Gastroesophageal sphincter (tissue), 4 donors: ENCODE measurements around the gene CFAP53. TPM values are rescaled to one million over a fixed set of nuclear protein-coding genes. Genes with fewer than 3 reads are reported as not detected.
"Not testable (repeated sequence)": the region's sequence is repeated elsewhere in the genome, so short reads cannot be mapped to it uniquely, and the experiment has no call there.

ENCODE experiments used
- ATAC-seq: fragments of 150-250 bp; one replicate; pipeline ENCODE4 v1.9.1; 2016; ENCODE audit warnings: mild to moderate bottlenecking, moderate library complexity
- H3K27ac ChIP-seq, 4 donors: fragments of 200-600 bp; sonication (generic) in 3 of 4; 1 replicate in 3 of 4; 2 replicates in 1 of 4; pipeline ENCODE4 v1.5.1; 2016 to 2019
- H3K27me3 ChIP-seq: fragments of 200-600 bp; sonication (generic); one replicate; pipeline ENCODE4 v1.5.1; 2019
- H3K36me3 ChIP-seq, 2 donors: fragments of 200-600 bp; sonication (generic); one replicate each; pipeline ENCODE4 v1.5.1; 2019; ENCODE audit warnings: control low read depth in 1 of 2
- H3K4me1 ChIP-seq, 3 donors: fragments of 200-600 bp; sonication (generic); 1 replicate in 2 of 3; 2 replicates in 1 of 3; pipeline ENCODE4 v1.5.1; 2016 to 2019; ENCODE audit warnings: control low read depth in 2 of 3
- H3K4me3 ChIP-seq, 2 donors: fragments of 200-600 bp; sonication (generic); one replicate each; pipeline ENCODE4 v1.5.1; 2019; ENCODE audit warnings: mild to moderate bottlenecking in 1 of 2, moderate library complexity in 1 of 2
- H3K9me3 ChIP-seq, 3 donors: fragments of 200-600 bp; sonication (generic); one replicate each; pipeline ENCODE4 v1.5.1; 2017 to 2019; ENCODE audit warnings: control low read depth in 2 of 3
- EP300 ChIP-seq: sonication (generic); formaldehyde crosslinking; IDR thresholded peaks from one replicate; pipeline ENCODE4 v1.6.1; 2017; ENCODE audit warnings: antibody characterized with exemption, mild to moderate bottlenecking
- POLR2A ChIP-seq, 2 donors: fragments of 450-650 bp; IDR thresholded peaks; one replicate each; pipeline ENCODE4 v1.6.1; 2017; ENCODE audit warnings: antibody characterized with exemption in 2 of 2, mild to moderate bottlenecking in 2 of 2, moderate library complexity in 1 of 2
- POLR2AphosphoS5 ChIP-seq: sonication (generic); formaldehyde crosslinking; IDR thresholded peaks from one replicate; pipeline ENCODE4 v1.6.1; 2017; ENCODE audit warnings: antibody characterized with exemption
- WGBS, 2 donors: methylation state at CpG; one replicate each; pipeline ENCODE4 v1.1.5; 2018; ENCODE audit warnings: low coverage in 1 of 2; 5-methylcytosine and 5-hydroxymethylcytosine counted together
- total RNA-seq, 4 donors: library from RNA; depleted of rRNA; stranded (reverse); fragments of >200 nt; gene quantifications; one replicate each; pipeline ENCODE4 v1.1.0, GENCODE V29; 2016
- TF ChIP-seq, protein P1 (sequence below), 4 experiments: fragments of 200-600 bp in 2 of 4; fragments of 450-650 bp in 2 of 4; sonication (generic) in 1 of 4; IDR thresholded peaks; one replicate each; pipeline ENCODE4 v1.5.1; 2017 to 2019; ENCODE audit warnings: antibody characterized with exemption in 4 of 4, mild to moderate bottlenecking in 2 of 4, moderate library complexity in 2 of 4

Gene CFAP53
- total RNA-seq, 4 donors from 2014 or later, result 0.45 TPM; not detected in 3

DNA sequence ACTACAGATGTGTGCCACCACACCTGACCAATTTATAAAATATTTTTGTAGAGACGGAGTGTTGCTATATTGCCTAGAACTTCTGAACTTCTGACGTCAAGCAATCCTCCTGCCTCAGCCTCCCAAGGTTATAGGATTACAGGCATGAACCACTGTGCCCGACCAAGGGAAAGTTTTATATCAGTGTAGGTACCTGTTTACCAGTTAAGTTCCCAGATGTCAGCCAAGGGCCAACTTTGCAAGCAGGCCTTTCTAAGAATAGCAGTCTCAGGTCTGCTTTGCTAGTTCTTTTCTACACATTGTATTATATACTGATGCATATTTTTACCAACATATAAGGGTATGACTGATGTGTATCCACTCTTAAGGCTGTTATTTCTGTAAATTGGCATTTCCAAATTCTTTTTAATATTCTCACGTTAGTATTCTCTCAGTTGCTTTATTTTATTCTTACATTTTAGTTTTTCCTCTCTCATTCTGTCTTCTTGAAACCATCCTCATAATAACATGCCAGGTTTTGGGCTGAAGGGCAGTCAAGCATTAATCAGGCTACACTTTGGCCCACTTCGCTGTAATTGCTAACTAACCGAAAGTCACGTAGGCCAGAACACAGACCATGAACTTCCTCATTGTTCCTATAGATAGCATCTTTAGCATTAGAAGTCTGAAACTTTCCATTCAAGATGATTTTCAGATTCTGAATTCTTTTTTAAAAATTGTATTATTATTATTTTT, 46.2 kb upstream of the CFAP53 start:
- TF ChIP-seq POLR2A (IDR thresholded peaks at IDR 0.05) (no peak), POLR2AphosphoS5 (no peak), EP300 (no peak)
- TF ChIP-seq, protein P1, sequence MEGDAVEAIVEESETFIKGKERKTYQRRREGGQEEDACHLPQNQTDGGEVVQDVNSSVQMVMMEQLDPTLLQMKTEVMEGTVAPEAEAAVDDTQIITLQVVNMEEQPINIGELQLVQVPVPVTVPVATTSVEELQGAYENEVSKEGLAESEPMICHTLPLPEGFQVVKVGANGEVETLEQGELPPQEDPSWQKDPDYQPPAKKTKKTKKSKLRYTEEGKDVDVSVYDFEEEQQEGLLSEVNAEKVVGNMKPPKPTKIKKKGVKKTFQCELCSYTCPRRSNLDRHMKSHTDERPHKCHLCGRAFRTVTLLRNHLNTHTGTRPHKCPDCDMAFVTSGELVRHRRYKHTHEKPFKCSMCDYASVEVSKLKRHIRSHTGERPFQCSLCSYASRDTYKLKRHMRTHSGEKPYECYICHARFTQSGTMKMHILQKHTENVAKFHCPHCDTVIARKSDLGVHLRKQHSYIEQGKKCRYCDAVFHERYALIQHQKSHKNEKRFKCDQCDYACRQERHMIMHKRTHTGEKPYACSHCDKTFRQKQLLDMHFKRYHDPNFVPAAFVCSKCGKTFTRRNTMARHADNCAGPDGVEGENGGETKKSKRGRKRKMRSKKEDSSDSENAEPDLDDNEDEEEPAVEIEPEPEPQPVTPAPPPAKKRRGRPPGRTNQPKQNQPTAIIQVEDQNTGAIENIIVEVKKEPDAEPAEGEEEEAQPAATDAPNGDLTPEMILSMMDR (IDR thresholded peaks at IDR 0.05), result no peak
- WGBS, 2 donors, result 67 to 76% methylated on average over 6 to 7 of the region's 7 CpGs

DNA sequence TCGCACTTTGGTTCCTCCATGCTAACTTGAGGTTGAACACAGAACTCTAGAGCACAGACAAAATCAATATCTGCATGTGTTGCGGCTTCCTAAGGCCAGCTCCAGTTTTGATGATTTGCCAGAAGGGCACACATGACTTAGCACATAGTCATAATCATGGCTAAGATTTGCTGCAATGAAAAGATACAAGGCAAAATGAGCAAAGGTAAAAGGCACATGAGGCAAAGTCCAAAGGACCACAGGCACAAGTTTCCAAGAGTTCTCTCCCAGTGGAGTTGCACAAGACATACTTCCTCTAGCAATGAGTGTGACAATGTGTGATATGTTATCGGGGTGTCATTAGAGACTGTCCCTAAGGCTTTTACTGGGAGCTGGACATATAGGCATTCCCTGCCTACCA, 45.4 kb upstream of the CFAP53 start:
- H3K27ac ChIP-seq, result no peak overlapping the region
- TF ChIP-seq, protein P1 (IDR thresholded peaks at IDR 0.05), result no peak
- TF ChIP-seq POLR2A (IDR thresholded peaks at IDR 0.05), result no peak
- TF ChIP-seq POLR2AphosphoS5, result no peak
- TF ChIP-seq EP300, result no peak
- no peaks in the 10 kb centered on the region for H3K9me3 ChIP-seq
- ATAC-seq, result no peak
- peaks cover 0 to 12% (median 4%) of the 10 kb centered on the region in 3 donors for H3K4me1 ChIP-seq
- H3K36me3 ChIP-seq, result no peaks in the 10 kb centered on the region
- WGBS, 2 donors, result 86 to 100% methylated on average over 1 to 3 of the region's 3 CpGs
- no peak overlapping the region for H3K4me3 ChIP-seq
- no peaks in the 10 kb centered on the region for H3K27me3 ChIP-seq

More for the DNA sequence above, 46.2 kb upstream of the CFAP53 start:
- Histone ChIP-seq H3K4me3 (no peak overlapping the region), H3K36me3 (no peaks in the 10 kb centered on the region), H3K4me1 (peaks cover 0 to 6% (median 0%) of the 10 kb centered on the region in 3 donors), H3K9me3 (no peaks in the 10 kb centered on the region), H3K27ac (no peak overlapping the region), H3K27me3 (no peaks in the 10 kb centered on the region)
- no peak for ATAC-seq

DNA sequence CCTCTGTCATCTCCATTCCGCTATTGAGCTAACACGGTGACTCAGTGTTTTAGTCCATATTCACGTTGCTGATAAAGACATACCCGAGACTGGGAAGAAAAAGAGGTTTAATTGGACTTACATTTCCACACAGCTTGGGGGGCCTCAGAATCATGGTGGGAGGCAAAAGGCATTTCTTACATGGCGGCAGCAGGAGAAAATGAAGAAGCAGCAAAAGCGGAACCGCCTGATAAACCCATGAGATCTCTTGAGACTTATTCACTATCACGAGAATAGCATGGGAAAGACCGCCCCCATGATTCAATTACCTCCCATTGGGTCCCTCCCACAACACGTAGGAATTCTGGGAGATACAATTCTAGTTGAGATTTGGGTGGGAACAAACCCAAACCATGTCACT, 43.8 kb upstream of the CFAP53 start:
- ATAC-seq, result no peak
- Histone ChIP-seq H3K27ac (no peak overlapping the region), H3K36me3 (no peaks in the 10 kb centered on the region), H3K27me3 (no peaks in the 10 kb centered on the region), H3K9me3 (no peaks in the 10 kb centered on the region), H3K4me1 (peaks cover 0 to 12% (median 4%) of the 10 kb centered on the region in 3 donors), H3K4me3 (no peak overlapping the region)
- TF ChIP-seq POLR2A (IDR thresholded peaks at IDR 0.05) (no peak), POLR2AphosphoS5 (no peak), EP300 (no peak)
- TF ChIP-seq, protein P1 (IDR thresholded peaks at IDR 0.05), result no peak
- 81 to 83% methylated on average over 5 to 7 of the region's 10 CpGs for WGBS, 2 donors

DNA sequence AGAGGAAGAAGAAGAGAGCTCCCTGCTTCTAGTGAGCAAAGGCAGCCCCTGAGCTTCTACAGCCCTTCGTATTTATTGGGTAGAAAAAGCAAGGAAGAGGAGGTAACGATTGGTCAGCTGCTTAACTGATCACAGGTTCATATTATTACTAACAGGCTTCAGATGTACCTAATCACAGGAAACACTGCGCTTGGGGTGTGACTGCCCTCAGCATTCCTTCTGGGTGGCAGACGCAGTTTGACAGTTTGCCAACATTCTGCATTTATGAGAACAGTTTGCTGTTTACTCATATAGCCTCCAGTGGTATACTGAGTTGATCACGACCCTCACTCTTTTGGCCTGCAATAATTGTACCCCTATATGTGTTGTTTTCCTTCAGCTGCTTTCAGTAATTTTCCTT, 42.6 kb upstream of the CFAP53 start:
- 67 to 80% methylated on average over 1 to 5 of the region's 5 CpGs for WGBS, 2 donors
- not testable (repeated sequence) for H3K4me3 ChIP-seq, ATAC-seq, H3K36me3 ChIP-seq, H3K27me3 ChIP-seq, H3K27ac ChIP-seq, H3K9me3 ChIP-seq
- peaks cover 0 to 12% (median 4%) of the 10 kb centered on the region in 3 donors for H3K4me1 ChIP-seq

DNA sequence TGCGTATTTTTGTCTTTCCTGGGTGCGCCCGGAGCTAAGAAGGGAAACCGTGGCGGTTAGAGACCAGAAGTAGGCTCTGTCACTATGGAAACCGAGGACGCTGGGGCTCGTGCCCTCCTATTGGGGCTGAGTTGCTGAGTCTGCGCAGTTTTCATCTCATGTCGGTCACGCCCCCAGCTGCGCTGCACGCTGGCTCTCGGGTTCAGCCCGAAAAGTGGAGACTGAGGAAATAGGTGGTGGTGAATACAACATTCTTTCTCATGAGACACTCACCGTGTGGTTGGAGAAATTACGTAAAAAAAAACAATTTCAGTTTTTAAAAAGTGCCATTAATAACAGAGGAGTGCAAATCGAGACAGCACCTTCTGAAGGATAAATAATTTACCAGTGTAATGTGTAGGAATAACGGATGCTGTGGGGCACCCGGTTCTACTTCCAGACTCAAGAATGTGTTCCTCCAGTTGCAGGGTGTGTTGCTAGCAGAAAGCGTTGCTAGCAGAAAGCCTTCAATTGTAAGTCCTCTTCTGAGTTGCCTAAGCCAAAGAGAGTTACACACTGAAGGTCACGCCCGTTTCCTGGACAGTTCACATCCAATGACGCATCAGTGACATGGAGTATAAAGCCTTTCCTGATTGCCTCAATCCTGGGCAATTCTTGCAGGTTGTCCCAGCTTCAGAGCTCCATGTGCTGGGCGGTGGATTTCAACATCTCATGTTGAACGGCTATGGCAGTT, 41.6 kb upstream of the CFAP53 start:
- H3K36me3 ChIP-seq, result no peaks in the 10 kb centered on the region
- peak overlapping the region in 3 of 4 donors; percentile 0 to 27 (median 5) for H3K27ac ChIP-seq
- H3K4me3 ChIP-seq, result peak overlapping the region; percentile 36 to 49
- 6 to 21% methylated on average over 8 to 11 of the region's 26 CpGs for WGBS, 2 donors
- TF ChIP-seq POLR2AphosphoS5 (peak; percentile 47), EP300 (no peak), POLR2A (IDR thresholded peaks at IDR 0.05) (no peak)
- TF ChIP-seq, protein P1 (IDR thresholded peaks at IDR 0.05), result no peak
- peak; percentile 95 for ATAC-seq
- peaks cover 0 to 5% (median 0%) of the 10 kb centered on the region in 3 donors for H3K9me3 ChIP-seq
- H3K27me3 ChIP-seq, result peaks cover 11% of the 10 kb centered on the region
- peaks cover 0 to 12% (median 4%) of the 10 kb centered on the region in 3 donors for H3K4me1 ChIP-seq
